DLD1 (cell line): ENCODE results near the gene CDH4.

Source experiments
- in situ Hi-C: cut with HindIII; loops from 2 replicates; pipeline ENCODE4 v1.10.0; 2017; ENCODE audit warnings: low sequenced_read_pairs

CDH4 gene

GRCh38 chr20:61723529-61724257 lies 471.6 kb downstream of the CDH4 start:
- in situ Hi-C loops = no loop called here

DNA sequence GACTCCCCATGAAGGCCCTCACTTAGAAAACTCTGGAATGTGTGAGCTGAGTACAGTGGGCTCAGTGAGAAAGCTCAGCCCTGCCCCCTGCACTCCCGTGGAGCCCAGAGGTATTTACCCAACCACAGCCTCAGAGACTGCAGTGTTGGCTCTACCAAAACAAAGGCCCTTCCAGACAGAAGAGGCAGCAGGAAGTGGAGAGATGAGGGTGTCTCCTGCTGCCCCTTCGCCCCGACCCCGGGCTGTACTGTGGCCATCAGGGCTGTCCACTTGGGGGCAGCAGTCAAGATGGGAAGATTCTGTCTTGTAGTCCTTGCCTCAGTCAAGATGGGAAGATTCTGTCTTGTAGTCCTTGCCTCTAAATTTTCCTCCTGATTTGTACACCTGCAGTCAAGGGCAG lies 472.3 kb downstream of the CDH4 start:
- in situ Hi-C loops = no loop called here

DNA sequence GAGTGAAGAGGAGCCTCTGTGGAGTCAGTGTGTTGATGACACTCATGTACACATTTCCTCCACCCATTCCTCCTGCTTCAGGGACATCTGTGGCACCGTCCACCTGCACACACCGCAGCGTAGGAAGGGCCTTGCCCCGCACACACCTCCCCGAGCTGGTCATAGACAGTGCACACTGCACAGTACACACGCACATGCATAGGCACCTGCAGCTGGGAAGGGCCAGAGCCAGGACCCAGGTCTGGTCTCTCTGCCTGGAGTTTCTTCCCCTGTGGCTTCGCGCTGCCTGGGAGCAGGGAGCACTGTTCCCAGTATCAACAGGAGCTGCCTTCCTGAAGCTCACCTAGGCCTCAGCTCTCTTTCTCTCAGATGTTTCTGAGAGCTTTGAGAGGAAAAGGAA lies 473.1 kb downstream of the CDH4 start:
- in situ Hi-C loops = no loop called here

DNA sequence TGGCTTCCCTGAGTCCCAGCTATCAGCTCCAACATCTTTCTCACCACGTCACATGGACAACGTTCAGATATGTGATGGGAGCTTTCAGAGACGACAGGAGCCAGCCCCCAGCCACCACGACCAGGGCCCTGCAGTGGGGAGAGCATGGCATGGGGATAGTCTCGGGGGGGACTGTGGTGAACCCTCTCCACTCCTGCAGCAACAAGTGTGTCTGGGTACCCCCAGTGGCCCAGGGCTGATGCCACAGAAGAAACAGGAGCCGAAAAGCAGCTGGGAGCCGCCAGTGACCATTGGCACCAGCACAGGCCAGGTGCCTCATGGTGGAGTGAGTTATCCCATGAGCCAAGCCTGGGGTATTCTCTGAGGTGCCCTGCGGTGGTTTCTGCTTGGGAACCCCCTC lies 473.9 kb downstream of the CDH4 start:
- in situ Hi-C loops = no loop called here

DNA sequence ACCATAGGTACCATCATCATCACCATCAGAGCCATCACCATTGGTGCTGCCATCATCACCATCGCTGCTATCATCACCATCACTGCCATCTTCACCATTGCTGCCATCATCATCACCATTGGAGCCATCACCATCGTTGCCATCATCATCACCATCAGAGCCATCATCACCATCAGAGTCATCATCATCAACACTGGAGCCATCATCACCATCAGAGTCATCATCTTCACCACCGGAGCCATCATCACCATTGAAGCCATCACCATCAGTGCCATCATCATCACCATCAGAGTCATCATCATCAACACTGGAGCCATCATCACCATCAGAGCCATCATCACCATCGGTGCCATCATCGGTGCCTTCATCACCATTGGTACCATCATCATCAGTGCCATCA lies 474.9 kb downstream of the CDH4 start:
- in situ Hi-C loops = no loop called here

- in situ Hi-C loops = no loop called here
Measured at GRCh38 chr20:61727761-61728160, 475.7 kb downstream of the CDH4 start.

GRCh38 chr20:61728326-61728725 lies 476.3 kb downstream of the CDH4 start:
- in situ Hi-C loops = no loop called here

- in situ Hi-C loops = no loop called here
Measured at GRCh38 chr20:61728786-61729770, 477.0 kb downstream of the CDH4 start.

DNA sequence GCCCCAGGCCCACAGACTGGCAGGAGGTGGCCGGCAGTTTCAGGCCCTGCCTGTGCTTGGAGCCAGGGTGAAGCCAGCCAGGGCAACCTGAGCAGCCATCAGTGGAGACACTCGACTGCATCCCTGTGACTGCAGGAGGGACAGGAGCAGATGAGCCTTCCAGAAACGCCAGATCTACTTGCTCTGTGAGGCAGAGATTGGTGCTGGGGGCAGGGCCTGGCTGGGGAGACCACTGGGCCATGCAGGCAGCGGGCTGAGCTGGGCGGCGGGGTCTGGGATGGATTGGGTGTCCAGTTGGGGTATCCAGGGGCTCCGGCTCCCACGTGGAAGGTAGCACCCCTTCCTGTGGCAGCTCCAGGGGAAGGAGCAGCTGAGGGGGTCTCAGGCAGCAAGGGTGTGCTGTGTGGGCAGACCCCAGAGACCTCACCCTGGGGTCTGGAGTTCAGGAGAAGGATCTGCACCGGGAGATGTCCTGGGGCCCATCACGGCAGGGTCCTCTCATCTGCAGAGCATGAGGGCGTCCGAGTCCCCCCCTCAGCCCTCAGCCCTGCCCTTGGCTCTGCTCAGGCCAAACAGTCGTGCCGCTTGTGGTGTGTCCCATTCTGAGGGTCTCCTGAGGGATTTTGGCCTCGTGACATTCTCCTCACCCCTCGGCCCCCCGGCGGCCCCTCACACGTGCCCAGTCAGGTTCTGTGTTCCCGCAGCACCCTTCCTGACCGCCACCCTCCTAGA lies 478.7 kb downstream of the CDH4 start:
- in situ Hi-C loops = no loop called here

DNA sequence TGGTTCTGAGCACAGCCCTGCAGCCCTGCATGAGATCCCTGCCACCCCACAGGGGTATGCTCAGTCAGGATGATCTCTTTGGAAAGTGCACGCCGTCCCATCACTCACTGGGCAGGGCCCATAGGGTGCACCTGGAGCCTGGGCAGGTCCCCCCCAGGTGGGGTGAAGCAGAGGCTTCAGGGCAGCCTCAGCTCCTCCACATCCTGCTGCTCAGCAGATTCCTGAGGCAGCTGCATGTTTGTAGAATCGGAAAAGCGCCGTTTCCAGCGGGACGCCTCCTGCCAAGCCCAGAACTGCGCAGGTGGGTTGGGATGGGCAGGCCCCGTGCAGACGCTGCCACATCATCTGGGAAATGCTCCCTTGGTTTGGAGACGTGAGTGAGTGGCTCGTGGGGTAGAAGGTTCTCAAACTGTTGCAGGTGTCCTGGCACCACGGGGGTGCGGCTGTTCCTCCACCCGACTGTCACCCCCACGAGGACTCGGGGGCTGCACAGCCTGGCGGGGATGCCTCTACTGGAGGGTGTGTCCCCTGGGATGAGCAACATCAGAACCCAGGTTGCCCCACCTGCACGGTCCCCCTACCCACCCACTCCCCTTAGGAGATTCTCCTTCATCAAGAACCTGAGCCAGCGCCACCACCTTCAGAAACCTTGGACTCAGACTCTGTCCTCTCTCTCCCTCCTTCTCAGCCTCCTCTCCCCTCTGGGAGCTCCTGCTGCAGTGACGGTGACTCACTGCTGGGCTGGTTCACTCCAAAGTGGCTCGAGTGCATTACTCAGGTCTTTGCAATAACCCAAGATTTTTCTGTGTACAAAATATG lies 479.5 kb downstream of the CDH4 start:
- in situ Hi-C loops = no loop called here

- in situ Hi-C loops = no loop called here
Measured at GRCh38 chr20:61732511-61733210, 480.6 kb downstream of the CDH4 start.

GRCh38 chr20:61733216-61733615 lies 481.2 kb downstream of the CDH4 start:
- in situ Hi-C loops = no loop called here

DNA sequence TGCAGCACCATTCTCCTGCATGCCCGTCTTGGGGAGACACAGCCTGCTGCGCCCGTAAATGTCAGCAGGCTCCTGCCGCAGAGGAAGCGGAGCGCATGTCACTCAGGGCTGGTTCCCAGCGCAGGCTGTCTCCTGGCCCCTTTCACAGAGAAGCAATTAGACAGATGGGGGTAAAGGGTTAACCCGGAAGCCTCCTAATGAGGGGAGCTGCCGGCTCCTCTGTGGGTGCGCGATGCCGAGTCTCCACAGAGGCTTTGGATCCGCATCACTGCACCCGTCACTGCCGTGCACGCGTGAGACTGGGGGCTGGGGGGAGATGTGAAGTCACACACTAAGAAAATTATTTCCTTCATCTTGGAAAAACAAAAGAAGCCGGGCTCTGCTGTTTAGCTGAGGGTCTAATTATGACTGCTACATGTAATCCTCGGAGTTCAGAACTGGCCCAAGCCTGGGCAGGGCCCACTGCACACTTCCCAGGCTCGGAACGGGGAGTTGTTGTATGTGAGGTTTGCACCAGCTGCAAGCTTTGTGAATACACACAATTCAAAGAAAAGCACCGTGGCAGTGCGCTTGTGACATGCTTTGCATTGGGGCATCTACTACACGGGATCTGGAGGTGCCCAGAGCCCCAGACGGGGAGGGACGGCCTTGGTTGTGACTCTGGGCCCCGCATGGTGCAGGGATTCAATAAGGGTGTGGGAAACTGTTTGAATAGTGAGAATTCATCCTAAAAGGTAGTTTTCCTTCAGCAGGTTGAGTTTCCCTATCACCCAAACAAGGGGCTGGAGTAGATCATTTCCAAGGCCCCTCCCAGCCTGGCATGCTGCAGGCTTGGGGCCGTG lies 482.1 kb downstream of the CDH4 start:
- in situ Hi-C loops = no loop called here

DNA sequence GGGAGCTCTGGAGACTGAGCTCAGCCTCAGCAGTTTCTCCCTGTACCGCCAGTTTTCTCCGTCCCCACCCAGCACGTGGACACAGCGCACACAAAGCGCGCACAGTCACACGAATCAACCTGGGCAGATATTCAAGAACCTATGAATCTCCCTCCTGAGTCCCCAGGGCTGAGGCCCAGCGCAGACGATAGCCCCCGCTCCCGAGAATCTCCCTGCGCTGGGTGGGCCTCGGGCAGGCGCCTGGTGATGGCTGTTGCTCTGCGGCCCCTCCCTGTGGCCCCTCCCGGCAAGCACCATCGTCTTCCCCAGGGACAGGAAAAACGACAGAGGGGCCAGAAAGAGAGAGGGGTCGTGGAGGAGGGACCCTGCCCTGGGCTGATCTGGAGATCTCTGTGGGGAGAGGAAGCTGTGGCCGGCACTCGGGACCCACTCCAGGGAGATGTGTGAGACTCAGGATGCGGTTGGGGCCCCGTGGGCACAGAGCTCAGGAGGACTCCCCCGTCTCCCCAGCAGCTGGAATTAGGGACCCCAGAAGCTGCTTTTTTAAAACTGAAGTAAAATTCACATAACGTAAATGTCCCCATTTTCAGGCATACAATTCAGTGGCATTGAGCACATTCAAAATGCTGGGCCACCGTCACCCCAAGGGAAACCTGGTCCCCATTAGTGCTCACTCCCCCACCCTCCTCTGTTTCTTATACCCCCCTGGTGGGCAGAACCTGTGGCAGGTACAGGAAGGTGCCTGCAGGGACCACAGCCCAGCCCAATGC lies 482.9 kb downstream of the CDH4 start:
- in situ Hi-C loops = no loop called here

DNA sequence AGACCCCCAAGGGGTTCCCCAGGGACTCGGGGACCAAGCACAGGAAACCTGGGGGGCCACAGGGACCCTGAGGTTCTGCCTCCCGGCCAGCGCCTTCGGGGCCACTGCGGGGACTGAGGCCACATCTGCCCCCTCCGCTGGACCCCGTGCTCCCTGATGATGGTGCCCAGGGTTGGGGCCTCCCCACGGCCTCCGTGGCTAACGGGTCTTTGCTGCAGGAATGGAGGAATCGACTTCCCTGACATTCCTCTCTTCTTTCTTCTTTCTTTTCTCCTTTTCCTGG lies 483.4 kb downstream of the CDH4 start:
- in situ Hi-C loops = no loop called here

GRCh38 chr20:61736001-61736635 lies 484.1 kb downstream of the CDH4 start:
- in situ Hi-C loops = no loop called here

- in situ Hi-C loops = no loop called here
Measured at GRCh38 chr20:61736751-61737310, 484.8 kb downstream of the CDH4 start.

GRCh38 chr20:61737346-61737745 lies 485.3 kb downstream of the CDH4 start:
- in situ Hi-C loops = no loop called here
